DOHH2 (cell line): ENCODE measurements around the gene ELOVL6.

Experiments used
- H3F3A ChIP-seq: fragments of 200-600 bp; sonication (generic), shearing (Covaris generic); 2 replicates; pipeline ENCODE4 v1.6.0; 2016; ENCODE audit warnings: antibody characterized with exemption, mild to moderate bottlenecking; ENCODE audit not compliant: control insufficient read depth, insufficient read depth
- H3K27ac ChIP-seq: fragments of 200-600 bp; sonication (generic); 2 replicates; pipeline ENCODE4 v1.5.1; 2014; ENCODE audit warnings: low read depth, mild to moderate bottlenecking, low read length, moderate library complexity
- H3K27me3 ChIP-seq: fragments of 200-600 bp; sonication (generic); 2 replicates; pipeline ENCODE4 v1.6.1; 2014; ENCODE audit warnings: mild to moderate bottlenecking, low read length, mixed read lengths; ENCODE audit not compliant: control insufficient read depth
- H3K36me3 ChIP-seq: fragments of 200-600 bp; sonication (generic); 2 replicates; pipeline ENCODE4 v1.6.1; 2014; ENCODE audit warnings: mild to moderate bottlenecking, low read length, moderate library complexity, mixed read lengths; ENCODE audit not compliant: control insufficient read depth
- H3K4me1 ChIP-seq: fragments of 200-600 bp; sonication (generic); 2 replicates; pipeline ENCODE4 v1.6.1; 2014; ENCODE audit warnings: mild to moderate bottlenecking, low read length, mixed read lengths; ENCODE audit not compliant: control insufficient read depth
- H3K4me2 ChIP-seq: fragments of 200-600 bp; sonication (generic); 2 replicates; pipeline ENCODE4 v1.6.0; 2014; ENCODE audit warnings: mild to moderate bottlenecking, low read length, moderate library complexity
- H3K4me3 ChIP-seq: fragments of 200-600 bp; sonication (generic); 2 replicates; pipeline ENCODE4 v1.5.1; 2014; ENCODE audit warnings: mild to moderate bottlenecking, low read length, mixed read lengths
- H3K79me2 ChIP-seq: fragments of 200-600 bp; sonication (generic); 2 replicates; pipeline ENCODE4 v1.6.1; 2014; ENCODE audit warnings: mild to moderate bottlenecking, low read length, mixed read lengths; ENCODE audit not compliant: control insufficient read depth
- H3K9me2 ChIP-seq: fragments of 200-600 bp; sonication (generic); replicated peaks from 2 replicates; pipeline ENCODE4 v1.6.1; 2014; ENCODE audit warnings: mild to moderate bottlenecking, low read length, mixed read lengths; ENCODE audit not compliant: control insufficient read depth
- H3K9me3 ChIP-seq: fragments of 200-600 bp; sonication (generic); 2 replicates; pipeline ENCODE4 v1.6.1; 2014; ENCODE audit warnings: antibody characterized with exemption, low read length, mixed read lengths; ENCODE audit not compliant: control insufficient read depth, insufficient read depth
- H4K20me1 ChIP-seq: fragments of 200-600 bp; sonication (generic); 2 replicates; pipeline ENCODE4 v1.6.0; 2014; ENCODE audit warnings: low read depth, mild to moderate bottlenecking, antibody characterized with exemption, low read length, moderate library complexity; ENCODE audit not compliant: control insufficient read depth, insufficient read depth
- CTCF ChIP-seq: fragments of 200-600 bp; sonication (generic); IDR thresholded peaks from one replicate; pipeline ENCODE4 v1.5.1; 2014; ENCODE audit warnings: antibody characterized with exemption, mild to moderate bottlenecking, low read depth, low read length; ENCODE audit not compliant: poor library complexity, severe bottlenecking
- EZH2phosphoT487 ChIP-seq: fragments of 200-600 bp; sonication (generic); IDR thresholded peaks from 2 replicates; pipeline ENCODE4 v1.6.1; 2017; ENCODE audit warnings: borderline replicate concordance, mild to moderate bottlenecking, antibody characterized with exemption, low read length, moderate library complexity, mixed read lengths

Gene ELOVL6

GRCh38 chr4:110134269-110134869, 64.0 kb downstream of the ELOVL6 start:
- H3K36me3 ChIP-seq, result peaks cover 10% of the 10 kb centered on the region

GRCh38 chr4:110132816-110133719, 65.3 kb downstream of the ELOVL6 start:
- no peaks in the 10 kb centered on the region for H3K4me1 ChIP-seq
- H3K9me2 ChIP-seq, result no peaks in the 10 kb centered on the region
- no peaks in the 10 kb centered on the region for H3K27me3 ChIP-seq
- no peaks in the 10 kb centered on the region for H3K79me2 ChIP-seq
- H3K27ac ChIP-seq, result no peak overlapping the region
- no peaks in the 10 kb centered on the region for H3F3A ChIP-seq
- TF ChIP-seq CTCF, result no peak
- no peak for TF ChIP-seq EZH2phosphoT487
- H3K4me3 ChIP-seq, result no peak overlapping the region
- peaks cover 12% of the 10 kb centered on the region for H3K36me3 ChIP-seq
- H4K20me1 ChIP-seq, result peaks cover 2% of the 10 kb centered on the region; the same call in 1 of the 2 replicates
- no peak overlapping the region for H3K4me2 ChIP-seq
- H3K9me3 ChIP-seq, result no peaks in the 10 kb centered on the region

More at GRCh38 chr4:110134269-110134869, 64.0 kb downstream of the ELOVL6 start:
- Histone ChIP-seq H3K4me2 (no peak overlapping the region), H3K4me3 (no peak overlapping the region), H3K27ac (no peak overlapping the region), H3K79me2 (no peaks in the 10 kb centered on the region), H3K4me1 (no peaks in the 10 kb centered on the region), H3F3A (no peaks in the 10 kb centered on the region), H3K27me3 (no peaks in the 10 kb centered on the region), H4K20me1 (peaks cover 2% of the 10 kb centered on the region; the same call in 1 of the 2 replicates), H3K9me2 (no peaks in the 10 kb centered on the region), H3K9me3 (no peaks in the 10 kb centered on the region)
- TF ChIP-seq EZH2phosphoT487 (no peak), CTCF (no peak)

- H4K20me1 ChIP-seq, result peaks cover 2% of the 10 kb centered on the region; the same call in 1 of the 2 replicates
- H3K36me3 ChIP-seq, result peaks cover 12% of the 10 kb centered on the region
- TF ChIP-seq CTCF (no peak), EZH2phosphoT487 (no peak)
- H3K4me3 ChIP-seq, result no peak overlapping the region
- H3K27me3 ChIP-seq, result no peaks in the 10 kb centered on the region
- H3K27ac ChIP-seq, result no peak overlapping the region
- no peaks in the 10 kb centered on the region for H3K4me1 ChIP-seq
- H3F3A ChIP-seq, result no peaks in the 10 kb centered on the region
- H3K9me3 ChIP-seq, result no peaks in the 10 kb centered on the region
- no peaks in the 10 kb centered on the region for H3K9me2 ChIP-seq
- H3K79me2 ChIP-seq, result no peaks in the 10 kb centered on the region
- no peak overlapping the region for H3K4me2 ChIP-seq
Observed at GRCh38 chr4:110131916-110132315, 66.5 kb downstream of the ELOVL6 start.
